MG63 (cell line): ENCODE data around the gene EHMT2. TPM values are rescaled to one million over a fixed set of nuclear protein-coding genes. Genes with fewer than 3 reads are reported as not detected.
"Not testable (repeated sequence)": the region's sequence is repeated elsewhere in the genome, so short reads cannot be mapped to it uniquely, and the experiment has no call there.

ENCODE experiments used
- DNase-seq: peaks from one replicate; pipeline ENCODE4 v3.0.0-alpha.2; 2020
- H3K27me3 ChIP-seq: fragments of 250-450 bp; sonication (Bioruptor Pico); 2 replicates; pipeline ENCODE4 v1.5.1; 2020; ENCODE audit warnings: mild to moderate bottlenecking, moderate library complexity
- H3K36me3 ChIP-seq: fragments of 250-450 bp; sonication (Bioruptor Pico); 2 replicates; pipeline ENCODE4 v1.5.1; 2020; ENCODE audit warnings: mild to moderate bottlenecking, moderate library complexity
- H3K4me3 ChIP-seq: fragments of 250-450 bp; sonication (Bioruptor Pico); 2 replicates; pipeline ENCODE4 v1.5.1; 2020; ENCODE audit warnings: mild to moderate bottlenecking, moderate library complexity
- H3K9me3 ChIP-seq: fragments of 250-450 bp; sonication (Bioruptor Pico); 2 replicates; pipeline ENCODE4 v1.5.1; 2020; ENCODE audit warnings: mild to moderate bottlenecking, moderate library complexity
- total RNA-seq: library from RNA; depleted of rRNA; stranded (reverse); fragments of >200 nt; shearing (Covaris generic); gene quantifications from 2 replicates; pipeline ENCODE4 v1.2.3, GENCODE V29; 2014; ENCODE audit warnings: low replicate concordance

Gene EHMT2
- total RNA-seq, 1 experiment from 2014 or later: 38.9 TPM

DNA sequence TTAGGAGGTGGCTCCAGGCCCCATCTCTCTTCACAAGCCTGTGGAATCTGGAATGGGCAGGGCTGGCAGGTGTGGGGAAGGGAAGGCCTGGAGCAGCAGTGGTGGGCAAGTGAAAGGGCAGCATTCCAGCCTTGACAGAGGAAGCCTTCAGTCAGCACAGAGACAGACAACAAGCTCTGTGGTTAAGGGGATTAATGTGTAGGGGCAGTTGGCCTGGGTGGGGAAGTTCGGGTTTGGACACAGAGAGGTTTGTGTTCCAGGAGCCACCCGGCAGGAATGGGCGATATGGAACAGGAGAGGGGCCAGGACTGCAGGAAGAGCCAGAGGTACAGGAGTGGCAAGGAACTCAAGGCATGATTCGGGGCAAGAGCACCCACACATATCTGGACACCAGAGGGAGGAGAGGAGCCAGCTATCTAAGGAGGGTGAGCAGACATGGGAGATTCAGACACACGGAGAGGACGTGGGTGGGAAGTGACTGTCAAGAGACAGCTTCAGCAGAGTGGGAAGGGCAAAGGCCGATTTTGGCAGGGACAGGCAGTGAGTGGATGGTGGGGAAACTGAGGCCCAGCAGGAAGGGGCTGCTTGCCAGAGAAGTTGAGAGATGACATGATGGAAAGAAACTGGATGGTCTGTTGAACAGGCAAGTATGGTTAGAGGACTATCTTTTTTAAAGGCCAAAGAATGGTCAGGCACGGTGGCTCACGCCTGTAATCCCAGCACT is 16.2 kb downstream of the EHMT2 start:
- no peaks in the 10 kb centered on the region for H3K9me3 ChIP-seq
- no peak for DNase-seq
- H3K27me3 ChIP-seq: no peaks in the 10 kb centered on the region
- H3K4me3 ChIP-seq: no peak overlapping the region
- H3K36me3 ChIP-seq: no peaks in the 10 kb centered on the region; the same call in 1 of the 2 replicates

DNA sequence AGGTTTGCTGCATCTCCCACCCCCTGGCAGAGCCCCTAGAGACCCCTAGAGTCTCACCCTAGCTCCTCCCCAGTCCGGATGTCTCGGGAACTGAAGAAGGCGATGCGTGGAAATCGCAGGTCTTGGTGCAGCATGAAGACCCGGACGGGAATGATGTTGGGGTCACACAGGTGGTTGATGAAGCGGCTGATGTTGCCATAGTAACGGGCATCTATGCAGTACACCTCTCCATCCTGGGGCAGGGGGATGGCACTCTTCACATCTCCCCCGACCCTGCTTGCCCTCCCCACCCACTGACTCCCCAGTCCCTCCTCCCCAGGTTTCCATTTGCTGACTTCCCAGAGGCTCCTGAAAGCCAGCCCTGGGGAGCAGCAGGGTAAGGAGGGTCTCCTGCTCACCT is 16.9 kb downstream of the EHMT2 start:
- no peak for DNase-seq
- H3K9me3 ChIP-seq: no peaks in the 10 kb centered on the region
- no peaks in the 10 kb centered on the region; the same call in 1 of the 2 replicates for H3K36me3 ChIP-seq

DNA sequence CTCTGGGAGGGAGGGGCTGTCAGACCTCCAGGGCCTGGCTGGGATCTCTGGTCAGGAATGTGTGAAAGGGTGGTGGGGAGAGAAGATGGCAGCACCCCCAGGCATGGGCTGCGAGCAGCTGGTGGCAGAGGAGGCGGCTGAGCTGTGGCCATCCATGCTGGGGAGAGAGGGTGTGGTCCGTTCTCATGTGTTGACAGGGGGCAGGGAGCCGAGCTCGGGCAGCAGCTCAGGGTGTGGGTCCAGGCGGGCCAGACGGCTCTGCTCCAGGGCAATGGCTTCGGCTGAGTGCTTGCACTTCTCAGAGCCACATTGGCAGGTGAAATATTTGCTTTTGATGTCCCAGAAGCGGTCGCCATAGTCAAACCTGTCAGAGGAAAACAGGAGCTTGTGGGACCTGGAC is 17.6 kb downstream of the EHMT2 start:
- H3K4me3 ChIP-seq: no peak overlapping the region
- no peaks in the 10 kb centered on the region for H3K27me3 ChIP-seq
- DNase-seq: no peak
- no peaks in the 10 kb centered on the region; the same call in 1 of the 2 replicates for H3K36me3 ChIP-seq
- no peaks in the 10 kb centered on the region for H3K9me3 ChIP-seq

More for the DNA sequence above, 16.9 kb downstream of the EHMT2 start:
- Histone ChIP-seq H3K4me3 (no peak overlapping the region), H3K27me3 (no peaks in the 10 kb centered on the region)

DNA sequence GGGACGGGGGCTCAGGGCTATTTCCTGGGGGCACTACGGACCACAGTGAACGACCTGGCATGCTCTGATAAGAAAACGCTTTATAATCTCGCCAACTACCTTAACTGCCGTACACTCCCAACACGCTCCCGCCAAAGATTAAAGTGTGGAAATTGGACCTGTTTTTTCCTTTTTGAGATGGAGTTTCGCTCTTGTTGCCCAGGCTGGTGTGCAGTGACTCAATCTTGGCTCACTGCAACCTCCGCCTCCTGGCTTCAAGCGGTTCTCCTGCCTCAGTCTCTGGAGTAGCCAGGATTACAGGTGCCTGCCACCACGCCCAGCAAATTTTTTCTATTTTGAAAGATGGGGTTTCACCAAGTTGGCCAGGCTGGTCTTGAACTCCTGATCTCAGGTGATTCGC is 18.4 kb downstream of the EHMT2 start:
- H3K4me3 ChIP-seq: no peak overlapping the region
- DNase-seq: no peak
- H3K9me3 ChIP-seq: no peaks in the 10 kb centered on the region
- H3K36me3 ChIP-seq: no peaks in the 10 kb centered on the region; the same call in 1 of the 2 replicates
- no peaks in the 10 kb centered on the region for H3K27me3 ChIP-seq

DNA sequence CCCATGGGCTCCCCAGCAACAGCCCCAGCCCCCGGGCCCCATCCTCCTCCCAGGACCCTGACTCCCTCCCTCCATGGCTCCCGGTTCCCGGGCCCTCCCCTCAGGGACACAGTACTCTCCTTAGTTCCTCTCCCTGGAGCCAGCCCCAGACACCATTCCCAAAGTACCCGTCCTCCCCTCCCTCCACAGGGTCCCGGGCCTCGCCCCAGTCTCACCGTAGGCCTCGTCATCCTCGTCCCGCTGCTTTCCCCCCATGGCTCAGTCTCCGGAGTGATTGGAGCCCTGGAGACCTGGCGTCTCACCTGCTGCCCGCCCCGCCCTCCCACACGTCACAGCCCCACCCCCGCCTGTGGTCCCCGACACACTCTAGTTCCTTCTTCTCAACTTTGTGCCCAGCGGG is 18.8 kb downstream of the EHMT2 start, which contains the start of gene SLC44A4:
SLC44A4 (minus strand) TSS at position 272 of the 400 bp plus-strand sequence; CDS start at position 255, 17 bp downstream.
- H3K36me3 ChIP-seq: no peaks in the 10 kb centered on the region; the same call in 1 of the 2 replicates
- no peaks in the 10 kb centered on the region for H3K27me3 ChIP-seq
- H3K9me3 ChIP-seq: no peaks in the 10 kb centered on the region
- no peak for DNase-seq
- H3K4me3 ChIP-seq: no peak within 1 kb of the TSS

DNA sequence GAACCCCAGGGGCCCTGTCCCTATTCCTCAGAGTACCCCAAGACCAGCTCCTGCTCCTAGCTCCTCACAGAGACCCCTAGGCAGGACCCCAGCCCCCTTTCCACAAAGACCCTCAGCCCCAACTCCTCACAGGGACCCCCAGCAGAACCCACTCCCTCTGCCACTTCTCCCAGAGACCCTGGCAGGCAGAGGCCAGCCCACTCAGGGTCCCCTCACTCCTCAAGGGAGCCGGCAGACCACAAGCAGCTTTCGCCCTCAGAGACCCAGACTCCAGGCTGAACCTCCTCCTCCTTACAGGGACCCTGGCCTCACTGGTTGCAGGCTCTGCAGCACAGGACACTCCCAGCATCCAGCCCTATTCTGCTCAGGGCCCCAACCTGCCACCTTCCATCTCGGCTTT is 19.3 kb downstream of the EHMT2 start:
- Histone ChIP-seq H3K27me3 (no peaks in the 10 kb centered on the region), H3K9me3 (no peaks in the 10 kb centered on the region), H3K36me3 (no peaks in the 10 kb centered on the region; the same call in 1 of the 2 replicates), H3K4me3 (no peak overlapping the region)
- no peak for DNase-seq

DNA sequence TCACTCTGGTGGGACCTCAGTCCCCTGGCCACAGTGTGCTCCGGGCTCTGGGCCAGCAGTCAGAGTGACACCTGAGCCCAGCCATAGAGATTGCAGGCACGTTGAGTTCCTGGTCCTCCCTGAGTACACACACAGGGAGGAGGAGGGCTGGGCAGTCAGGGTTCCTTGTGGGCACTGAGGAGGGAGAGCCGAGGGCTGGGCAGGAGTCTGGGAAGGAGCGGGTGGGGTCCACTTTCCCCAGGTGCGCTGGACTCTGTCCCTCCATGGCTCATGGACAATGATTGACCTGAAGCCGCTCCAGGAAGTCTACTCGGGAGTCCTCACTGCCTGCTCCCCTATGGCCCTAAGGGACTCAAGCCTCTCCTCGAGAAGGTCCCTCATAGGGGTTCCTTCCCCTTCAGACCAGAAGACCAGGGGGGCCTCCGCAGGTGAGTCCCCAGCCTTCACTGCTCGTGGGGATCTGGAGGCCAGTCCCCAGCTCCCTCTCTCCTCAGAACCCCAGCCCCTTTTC is 19.8 kb downstream of the EHMT2 start:
- DNase-seq: no peak
- no peaks in the 10 kb centered on the region for H3K27me3 ChIP-seq
- H3K4me3 ChIP-seq: no peak overlapping the region
- H3K36me3 ChIP-seq: no peaks in the 10 kb centered on the region; the same call in 1 of the 2 replicates
- no peaks in the 10 kb centered on the region for H3K9me3 ChIP-seq

DNA sequence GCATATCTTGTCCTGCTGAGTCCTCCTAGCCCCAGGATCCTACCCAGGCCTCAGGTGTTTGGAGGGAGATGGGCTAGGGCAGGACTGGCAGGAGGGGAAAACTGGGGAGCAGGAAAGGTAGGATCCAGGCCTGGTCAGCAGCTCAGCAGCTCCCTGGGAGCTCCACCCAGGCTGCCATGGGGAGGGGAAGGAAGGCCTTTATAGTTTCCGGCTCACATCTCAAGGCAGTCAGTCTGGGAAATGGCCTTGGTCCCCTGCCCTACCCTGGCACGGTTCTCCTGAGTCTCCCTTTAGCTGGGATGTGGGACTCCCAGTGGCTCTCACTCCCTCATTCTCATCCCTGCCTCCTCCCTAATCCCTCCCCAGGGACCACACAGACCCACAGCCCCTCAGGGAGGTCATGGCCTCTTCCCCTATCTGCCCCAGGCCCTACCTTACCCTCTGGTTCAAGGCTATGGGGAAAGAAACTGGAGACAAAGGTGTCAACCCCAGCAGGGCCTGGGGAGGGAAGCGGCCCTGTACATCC is 20.3 kb downstream of the EHMT2 start:
- DNase-seq: no peak
- H3K9me3 ChIP-seq: no peaks in the 10 kb centered on the region
- no peaks in the 10 kb centered on the region for H3K27me3 ChIP-seq
- no peaks in the 10 kb centered on the region; the same call in 1 of the 2 replicates for H3K36me3 ChIP-seq
- H3K4me3 ChIP-seq: no peak overlapping the region

DNA sequence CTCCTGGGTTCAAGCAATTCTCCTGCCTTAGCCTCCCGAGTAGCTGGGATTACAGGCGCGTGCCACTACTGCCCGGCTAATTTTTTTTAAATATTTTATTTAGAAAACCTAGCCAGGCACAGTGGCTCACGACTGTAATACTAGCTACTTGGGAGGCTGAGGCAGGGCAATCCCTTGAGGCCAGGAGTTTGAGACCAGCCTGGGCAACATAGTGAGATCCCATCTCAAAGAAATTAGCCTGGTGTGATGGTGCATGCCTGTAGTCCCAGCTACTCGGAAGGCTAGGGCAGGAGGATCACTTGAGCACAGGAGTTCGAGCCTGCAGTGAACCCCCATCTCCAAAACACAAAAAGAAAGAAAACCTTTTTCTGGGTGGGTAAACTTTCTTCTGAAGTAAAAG is 21.1 kb downstream of the EHMT2 start:
- Histone ChIP-seq H3K4me3 (no peak overlapping the region), H3K36me3 (no peaks in the 10 kb centered on the region; the same call in 1 of the 2 replicates), H3K27me3 (no peaks in the 10 kb centered on the region), H3K9me3 (no peaks in the 10 kb centered on the region)
- no peak for DNase-seq

DNA sequence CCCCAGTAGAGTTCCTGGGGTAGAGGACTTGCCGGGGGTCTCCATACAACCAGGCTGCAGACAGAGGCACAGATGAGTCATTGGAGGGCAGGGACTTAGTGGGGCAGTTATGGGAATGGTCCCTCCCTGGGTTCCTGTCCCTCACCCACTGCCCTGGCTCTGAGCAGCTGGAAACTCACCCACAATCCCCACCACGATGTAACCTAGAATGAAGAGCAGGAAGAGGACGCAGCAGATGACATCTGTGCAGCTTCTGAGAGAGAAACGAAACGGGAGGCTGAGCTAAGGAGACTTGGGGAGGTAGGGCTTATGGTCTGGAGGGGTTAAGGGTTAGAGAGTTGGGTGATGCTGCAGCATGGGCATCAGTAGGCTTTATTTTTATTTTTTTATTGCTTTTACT is 21.6 kb downstream of the EHMT2 start:
- Histone ChIP-seq H3K27me3 (no peaks in the 10 kb centered on the region), H3K4me3 (no peak overlapping the region), H3K36me3 (no peaks in the 10 kb centered on the region; the same call in 1 of the 2 replicates), H3K9me3 (no peaks in the 10 kb centered on the region)
- DNase-seq: no peak

DNA sequence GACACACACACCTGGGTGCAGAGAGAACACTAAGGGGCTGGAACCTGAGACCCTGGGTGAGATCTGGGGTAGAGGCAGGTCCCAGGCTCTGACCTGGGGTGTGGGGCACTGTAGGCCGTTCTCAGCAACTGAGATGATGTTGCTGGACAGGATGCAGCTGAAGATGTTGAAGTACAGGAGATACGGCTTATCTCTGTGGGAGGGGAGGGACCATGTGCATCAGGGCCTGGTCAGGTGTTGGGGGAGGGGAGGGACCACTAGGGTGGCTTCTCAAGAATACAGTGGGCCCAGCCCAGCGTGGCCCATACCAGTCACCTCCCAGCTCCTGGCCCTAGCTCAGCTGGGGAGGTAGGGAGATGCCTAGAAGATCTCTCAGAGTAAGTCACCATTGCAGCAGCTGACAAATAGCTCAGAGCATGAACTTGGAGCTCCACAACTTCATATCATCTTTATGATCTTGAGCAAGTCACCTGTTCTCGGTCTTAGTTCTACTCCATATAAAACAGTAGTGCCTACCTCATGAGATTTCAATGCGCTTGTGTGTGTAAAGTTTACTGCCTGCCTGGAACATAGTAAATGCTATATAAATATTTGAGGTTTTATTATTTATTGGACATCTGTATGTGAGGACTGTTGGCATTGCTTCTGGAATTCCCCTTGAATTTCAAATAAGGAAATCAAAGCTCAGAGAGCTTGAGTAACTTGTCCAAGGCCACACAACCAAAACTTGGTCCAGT is 22.5 kb downstream of the EHMT2 start:
- no peak for DNase-seq
- Histone ChIP-seq H3K4me3 (no peak overlapping the region), H3K9me3 (no peaks in the 10 kb centered on the region), H3K36me3 (no peaks in the 10 kb centered on the region), H3K27me3 (no peaks in the 10 kb centered on the region)

DNA sequence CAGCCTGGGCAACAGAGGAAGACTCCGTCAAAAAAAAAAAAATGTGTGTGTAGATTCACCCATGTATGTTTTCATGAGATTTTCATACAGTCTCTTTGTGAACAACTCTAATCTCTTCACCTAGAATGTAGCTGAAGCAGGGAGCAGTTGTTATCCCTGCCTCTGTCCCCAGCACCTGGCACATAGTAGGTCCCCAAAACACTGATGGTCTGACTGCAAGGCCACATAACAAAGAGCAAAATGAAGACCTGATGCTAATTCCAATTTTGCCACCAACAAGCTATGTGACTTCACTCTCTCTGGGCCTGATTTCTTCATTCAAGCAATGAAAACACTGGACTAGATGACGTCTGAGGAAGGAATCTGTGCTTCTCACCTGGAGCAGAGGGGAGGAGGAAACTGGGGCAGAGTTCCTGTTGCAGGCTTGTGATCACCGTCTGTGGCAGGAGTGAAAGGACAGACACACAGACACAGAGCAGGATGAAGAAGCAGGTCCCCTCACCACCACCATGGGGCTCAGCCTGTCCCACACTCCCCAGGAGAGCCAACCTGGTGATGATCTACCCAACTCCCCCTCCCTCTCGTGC is 23.3 kb downstream of the EHMT2 start:
- no peak for DNase-seq
- Histone ChIP-seq H3K27me3 (no peaks in the 10 kb centered on the region), H3K4me3 (no peak overlapping the region), H3K9me3 (no peaks in the 10 kb centered on the region), H3K36me3 (no peaks in the 10 kb centered on the region)

DNA sequence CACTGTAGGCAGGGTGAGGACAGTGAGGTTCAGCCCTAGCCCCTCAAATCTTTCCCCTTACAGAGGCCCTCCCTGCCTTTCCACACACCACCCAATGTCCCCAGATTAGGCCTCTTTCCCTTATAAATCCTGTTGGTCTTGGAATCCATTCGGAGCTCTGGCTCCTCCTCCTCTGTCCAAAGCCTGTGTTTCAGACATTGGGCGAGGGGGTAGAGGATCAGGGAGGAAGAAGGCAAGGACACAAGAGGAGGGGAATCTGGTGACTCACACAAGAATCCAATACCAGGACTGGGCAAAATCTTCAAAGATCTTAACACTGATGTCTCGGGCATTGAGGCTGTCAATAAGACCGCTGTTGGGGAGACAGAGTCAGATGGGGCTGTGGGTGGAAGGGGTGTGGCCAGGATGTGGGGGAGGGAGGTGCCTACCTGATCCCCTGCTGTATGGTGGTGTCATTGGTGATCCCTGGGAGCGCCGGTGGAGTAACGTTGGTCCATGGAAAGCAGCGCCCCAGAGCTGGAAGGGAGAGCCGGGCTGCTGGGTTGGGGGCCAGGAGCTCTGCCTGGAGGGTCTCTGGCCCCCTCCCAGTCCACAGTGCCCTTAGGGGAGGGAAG is 26.3 kb downstream of the EHMT2 start:
- Histone ChIP-seq H3K36me3 (no peaks in the 10 kb centered on the region), H3K4me3 (no peak overlapping the region), H3K27me3 (no peaks in the 10 kb centered on the region), H3K9me3 (no peaks in the 10 kb centered on the region)
- no peak for DNase-seq

DNA sequence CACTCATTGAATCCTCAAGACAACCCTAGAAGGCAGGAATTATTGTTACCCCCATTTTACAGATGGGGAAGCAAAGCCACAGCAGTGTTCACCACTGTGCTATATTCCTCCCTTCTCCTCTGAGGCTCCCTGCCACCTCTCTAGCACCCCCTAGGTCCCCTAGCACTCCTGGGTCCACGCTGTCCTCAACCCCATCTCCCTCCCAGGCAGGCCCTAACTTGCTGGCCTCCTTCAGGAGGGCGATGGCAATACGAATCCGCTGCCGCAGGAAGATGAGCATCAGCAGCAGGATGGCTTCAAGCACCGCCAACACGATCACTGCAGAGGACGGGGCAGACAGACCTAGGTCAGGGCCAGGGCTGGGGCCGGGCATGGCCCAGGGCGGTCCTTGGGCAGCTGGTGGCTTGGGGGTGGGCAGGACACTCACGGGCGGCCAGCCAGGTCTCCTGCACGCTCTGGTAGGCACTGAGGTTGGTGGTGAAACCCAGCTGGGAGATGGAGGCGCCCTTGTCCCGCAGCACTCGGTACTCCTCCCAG is 27.0 kb downstream of the EHMT2 start:
- Histone ChIP-seq H3K9me3 (no peaks in the 10 kb centered on the region), H3K36me3 (no peaks in the 10 kb centered on the region), H3K4me3 (no peak overlapping the region), H3K27me3 (no peaks in the 10 kb centered on the region)
- DNase-seq: no peak

DNA sequence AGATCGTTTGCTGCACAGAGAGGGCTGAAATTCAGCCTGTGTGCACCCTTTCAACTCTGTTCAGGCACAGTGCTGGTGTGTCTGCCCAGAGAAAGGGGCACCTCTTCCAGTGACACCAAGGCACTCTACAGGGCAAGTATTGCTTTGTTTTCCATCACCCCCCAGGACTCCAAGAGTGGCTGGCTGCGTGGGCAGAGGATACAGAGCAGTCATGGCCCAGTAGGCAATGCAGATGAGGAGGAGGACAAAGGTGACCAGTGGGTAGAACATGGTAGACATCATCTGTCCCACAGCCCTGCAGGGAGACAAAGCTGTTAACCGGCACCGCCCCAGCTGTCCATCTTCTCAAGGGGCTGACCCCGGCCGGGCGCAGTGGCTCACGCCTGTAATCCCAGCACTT is 28.2 kb downstream of the EHMT2 start:
- DNase-seq: no peak
- Histone ChIP-seq H3K36me3 (no peaks in the 10 kb centered on the region), H3K27me3 (no peaks in the 10 kb centered on the region), H3K4me3 (no peak overlapping the region), H3K9me3 (no peaks in the 10 kb centered on the region)

DNA sequence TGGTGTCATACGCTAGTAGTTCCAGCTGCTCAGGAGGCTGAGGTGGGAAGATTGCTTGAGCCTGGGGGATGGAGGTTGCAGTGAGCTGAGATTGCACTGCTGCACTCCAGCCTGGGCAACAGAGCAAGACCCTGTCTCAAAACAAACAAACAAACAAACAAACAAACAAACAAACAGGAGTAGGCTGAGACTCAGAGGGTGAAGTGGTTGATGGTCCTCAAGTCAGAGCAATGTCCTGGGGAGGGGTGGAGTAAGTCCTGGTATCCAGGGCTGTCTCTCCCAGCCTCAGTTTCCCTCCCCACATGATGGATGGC is 28.9 kb downstream of the EHMT2 start:
- DNase-seq, H3K4me3 ChIP-seq: not testable (repeated sequence)

More for the DNA sequence above, 28.9 kb downstream of the EHMT2 start:
- not testable (repeated sequence) for H3K27me3 ChIP-seq, H3K36me3 ChIP-seq, H3K9me3 ChIP-seq
